ENCODE results near the gene IFT20. TPM values are rescaled to one million over a fixed set of nuclear protein-coding genes. Genes with fewer than 3 reads are reported as not detected.

The IFT20 gene
- total and polyA plus RNA-seq, 9 of the 15 experiments (the other 6 are each of a cell fraction or from before 2014, with no cell fraction given) = 11.2 to 38.6 (median 20.1) TPM

GRCh38 chr17:28320215-28321061 is 14.8 kb downstream of the IFT20 start (continued):
- TF ChIP-seq MNT (conservative IDR thresholded peaks at IDR 0.05) = no peak
- no peak for TF ChIP-seq CHD7 (IDR thresholded peaks at IDR 0.05; ENCODE audit: low read depth, low read length)
- TF ChIP-seq NR2C2 (CRISPR knock-in tag; IDR thresholded peaks at IDR 0.05) = no peak
- TF ChIP-seq NR2C2 (tag; IDR thresholded peaks at IDR 0.05) = peak; percentile 46; the same call in 1 of the 2 replicates
- no peak for TF ChIP-seq RFX1 (IDR thresholded peaks at IDR 0.05)
- TF ChIP-seq MAFK (IDR thresholded peaks at IDR 0.05; ENCODE audit: low read length) = no peak
- TF ChIP-seq HDAC1 (IDR thresholded peaks at IDR 0.05) = peak in 1 of 2 experiments; percentile 56; a peak in 1 of 4 replicates
- no peak for TF ChIP-seq POLR2AphosphoS5 (IDR thresholded peaks at IDR 0.05; ENCODE audit: control insufficient read depth, insufficient read depth, low read depth, low read length)
- peak; percentile 94 to 96 for TF ChIP-seq KDM1A (IDR thresholded peaks at IDR 0.05)

Data from K562 (cell line).